IMR-90 (cell line): ENCODE data around the gene AP4S1. TPM values are rescaled to one million over a fixed set of nuclear protein-coding genes. Genes with fewer than 3 reads are reported as not detected.

Experiments
- ATAC-seq: fragments of 200-7000 bp; cut with Tn5 transposase; 2 replicates; pipeline ENCODE4 v1.9.1; 2020; ENCODE audit warnings: low read depth, mild to moderate bottlenecking, moderate library complexity
- BruUV-seq: library from RNA; stranded (reverse); fragments of 400-500 nt; replicated peaks from 2 replicates; lab custom pipeline; 2021; lab: Mats Ljungman, UMichigan
- CTCF ChIA-PET: fragments of 300-600 bp; formaldehyde crosslinking; extraction: SDS; loops from one replicate; lab custom pipeline; 2021; ENCODE audit warnings: antibody characterized with exemption; lab: Yijun Ruan, JAX
- POLR2A ChIA-PET: fragments of 300-600 bp; sonication (Branson Sonifier 250); formaldehyde crosslinking; loops from one replicate; lab custom pipeline; 2022; ENCODE audit warnings: antibody characterized with exemption; ENCODE audit not compliant: unreplicated experiment; lab: Charles Lee
- DNase-seq: peaks from one replicate; pipeline ENCODE4 v3.0.0; 2013
- H2AFZ ChIP-seq: replicated peaks from 2 replicates; pipeline ENCODE3; 2013; ENCODE audit warnings: low read length, mild to moderate bottlenecking; ENCODE audit not compliant: poor library complexity
- H2AK5ac ChIP-seq: 2 replicates; pipeline ENCODE4 v1.6.1; 2013; ENCODE audit warnings: low read depth, low read length, inconsistent platforms
- H2AK9ac ChIP-seq: replicated peaks from 2 replicates; pipeline ENCODE3; 2013; ENCODE audit warnings: mild to moderate bottlenecking, low read depth, low read length, moderate library complexity; ENCODE audit not compliant: poor library complexity
- H2BK120ac ChIP-seq: 2 replicates; pipeline ENCODE4 v1.6.1; 2013; ENCODE audit warnings: low read depth, low read length, inconsistent platforms
- H2BK15ac ChIP-seq: 3 replicates; pipeline ENCODE4 v1.6.1; 2013; ENCODE audit warnings: low read depth, low read length, inconsistent platforms
- H2BK20ac ChIP-seq: 2 replicates; pipeline ENCODE4 v1.6.1; 2013; ENCODE audit warnings: low read depth, mild to moderate bottlenecking, inconsistent platforms, low read length, moderate library complexity
- H2BK5ac ChIP-seq: 2 replicates; pipeline ENCODE4 v1.6.1; 2013; ENCODE audit warnings: mild to moderate bottlenecking, low read depth, low read length, inconsistent platforms; ENCODE audit not compliant: poor library complexity, severe bottlenecking
- H3K14ac ChIP-seq: replicated peaks from 2 replicates; pipeline ENCODE4 v1.6.1; 2013; ENCODE audit warnings: low read depth, low read length, inconsistent platforms
- H3K18ac ChIP-seq: 2 replicates; pipeline ENCODE4 v1.6.1; 2013; ENCODE audit warnings: low read depth, low read length, control low read depth
- H3K23ac ChIP-seq: 2 replicates; pipeline ENCODE4 v1.6.1; 2013; ENCODE audit warnings: low read depth, low read length, inconsistent platforms
- H3K27ac ChIP-seq: 2 replicates; pipeline ENCODE4 v1.5.1; 2013; ENCODE audit warnings: mild to moderate bottlenecking, control low read depth, low read length; ENCODE audit not compliant: insufficient read depth
- H3K27me3 ChIP-seq: 2 replicates; pipeline ENCODE4 v1.6.1; 2013; ENCODE audit warnings: low read length; ENCODE audit not compliant: control insufficient read depth, insufficient read depth
- H3K36me3 ChIP-seq: 2 replicates; pipeline ENCODE4 v1.6.1; 2013; ENCODE audit warnings: low read length, mixed read lengths; ENCODE audit not compliant: control insufficient read depth, insufficient read depth
- H3K4ac ChIP-seq: 2 replicates; pipeline ENCODE4 v1.6.1; 2013; ENCODE audit warnings: low read depth, low read length, inconsistent platforms
- H3K4me1 ChIP-seq: 2 replicates; pipeline ENCODE4 v1.6.1; 2013; ENCODE audit warnings: low read length, mixed read lengths; ENCODE audit not compliant: control insufficient read depth, insufficient read depth
- H3K4me2 ChIP-seq: 2 replicates; pipeline ENCODE4 v1.6.1; 2013; ENCODE audit warnings: low read depth, mild to moderate bottlenecking, control low read depth, low read length, moderate library complexity
- H3K4me3 ChIP-seq: 2 replicates; pipeline ENCODE4 v1.5.1; 2013; ENCODE audit warnings: low read depth, mild to moderate bottlenecking, control low read depth, low read length, moderate library complexity; ENCODE audit not compliant: insufficient read depth
- H3K56ac ChIP-seq: 2 replicates; pipeline ENCODE4 v1.6.1; 2013; ENCODE audit warnings: low read length, inconsistent platforms; ENCODE audit not compliant: insufficient read depth; ENCODE audit errors: extremely low read depth
- H3K79me1 ChIP-seq, 2 experiments: 2 replicates each; pipeline ENCODE4 v1.6.1; 2013; ENCODE audit warnings: low read length in 2 of 2, inconsistent platforms in 1 of 2, low read depth in 1 of 2
- H3K9ac ChIP-seq: 2 replicates; pipeline ENCODE4 v1.6.1; 2013; ENCODE audit warnings: low read depth, low read length, control low read depth
- H3K9me1 ChIP-seq: 2 replicates; pipeline ENCODE4 v1.6.1; 2013; ENCODE audit warnings: low read length, inconsistent platforms; ENCODE audit not compliant: insufficient read depth
- H3K9me3 ChIP-seq: 2 replicates; pipeline ENCODE4 v1.6.1; 2013; ENCODE audit warnings: low read length; ENCODE audit not compliant: control insufficient read depth, insufficient read depth
- H4K20me1 ChIP-seq: 2 replicates; pipeline ENCODE4 v1.6.1; 2013; ENCODE audit warnings: low read length, inconsistent platforms; ENCODE audit not compliant: insufficient read depth
- H4K5ac ChIP-seq: 2 replicates; pipeline ENCODE4 v1.6.1; 2013; ENCODE audit warnings: mild to moderate bottlenecking, low read depth, low read length, control low read depth
- H4K8ac ChIP-seq, 2 experiments: 2 replicates each; pipeline ENCODE4 v1.6.1; 2013; ENCODE audit warnings: low read depth in 2 of 2, low read length in 2 of 2, control low read depth in 1 of 2, inconsistent platforms in 1 of 2
- H4K91ac ChIP-seq: 2 replicates; pipeline ENCODE4 v1.6.1; 2013; ENCODE audit warnings: low read depth, low read length, inconsistent platforms; ENCODE audit not compliant: insufficient read depth
- CEBPB ChIP-seq: IDR thresholded peaks from 2 replicates; pipeline ENCODE4 v1.6.1; 2012; ENCODE audit warnings: low read depth, low read length, improper control_type of control experiment
- MAZ ChIP-seq: IDR thresholded peaks from 2 replicates; pipeline ENCODE4 v1.6.1; 2012; ENCODE audit warnings: low read depth, mild to moderate bottlenecking, low read length, improper control_type of control experiment, moderate library complexity, borderline replicate concordance
- MXI1 ChIP-seq: IDR thresholded peaks from 2 replicates; pipeline ENCODE4 v1.6.1; 2012; ENCODE audit warnings: low read depth, mild to moderate bottlenecking, low read length, moderate library complexity, borderline replicate concordance
- NFE2L2 ChIP-seq: fragments of 150-350 bp; IDR thresholded peaks from 2 replicates; pipeline ENCODE4 v1.6.1; 2016; ENCODE audit warnings: low read depth, mild to moderate bottlenecking, low read length
- POLR2A ChIP-seq: IDR thresholded peaks from 2 replicates; pipeline ENCODE4 v1.6.1; 2012; ENCODE audit warnings: mild to moderate bottlenecking, low read depth, low read length
- RAD21 ChIP-seq: IDR thresholded peaks from 2 replicates; pipeline ENCODE4 v1.6.1; 2012; ENCODE audit warnings: low read length, improper control_type of control experiment
- WGBS, 2 experiments: methylation state at CpG; one replicate each; pipeline versions ENCODE4 v1.1.5 to v1.1.7; 2013; ENCODE audit warnings: missing lambda C conversion rate in 2 of 2; ENCODE audit not compliant: insufficient read length in 1 of 2; ENCODE audit errors: extremely low coverage in 2 of 2; 5-methylcytosine and 5-hydroxymethylcytosine counted together
- dilution Hi-C: fragments of 300-500 bp; cut with HindIII; formaldehyde crosslinking; loops from one replicate; pipeline ENCODE4 v1.14.3; 2018; ENCODE audit warnings: low sequenced_read_pairs; ENCODE audit not compliant: unreplicated experiment
- in situ Hi-C: fragments of 300-500 bp; cut with MboI; formaldehyde crosslinking; loops from 3 replicates; pipeline ENCODE4 v1.14.3; 2019; ENCODE audit warnings: low sequenced_read_pairs, inconsistent platforms, mixed read lengths
- intact Hi-C: fragments of 100-400 bp; cut with micrococcal nuclease; formaldehyde crosslinking; loops from 2 replicates; pipeline ENCODE4 v1.10.0; 2022
- polyA plus RNA-seq, 3 experiments: library from polyadenylated mRNA; depleted of rRNA; stranded (reverse); fragments of >200 nt; gene quantifications; 2 replicates each; pipeline ENCODE4 v1.2.3, GENCODE V29; 2012; ENCODE audit warnings: low replicate concordance in 1 of 3
- total RNA-seq: library from RNA; depleted of rRNA; stranded (reverse); fragments of >200 nt; gene quantifications from 2 replicates; pipeline ENCODE4 v1.2.3, GENCODE V29; 2012

Gene AP4S1
- total and polyA plus RNA-seq, 2 of the 4 experiments (the other 2 are of a cell fraction) = 2.7 to 4.5 TPM

- in situ Hi-C loops = no loop called here
These were observed 1.2 kb downstream of the AP4S1 start for GRCh38 chr14:31026450-31027235.

More at GRCh38 chr14:31026450-31027235, 1.2 kb downstream of the AP4S1 start:
- 0% methylated on average over 27 of the region's 48 CpGs; no CpG with 5 or more reads in 1 of the 2 experiments for WGBS, 2 experiments
- H2BK5ac ChIP-seq = peak overlapping the region; percentile 46
- peaks cover 27% of the 10 kb centered on the region; the same call in 1 of the 2 replicates for H4K20me1 ChIP-seq
- H2BK20ac ChIP-seq = peak overlapping the region; percentile 12; the same call in 1 of the 2 replicates
- peak overlapping the region; percentile 15; the same call in 1 of the 3 replicates for H2BK15ac ChIP-seq
- H4K5ac ChIP-seq = peak overlapping the region; percentile 19
- peak overlapping the region; percentile 99 for H3K27ac ChIP-seq
- POLR2A ChIA-PET = interaction anchor here (0.5 to 0.9 kb wide), 7 partner anchors 12 to 271 kb away, joined by 3 to 10 read pairs (median 3); no protein-coding TSS in a partner anchor
- no peaks in the 10 kb centered on the region for H3K27me3 ChIP-seq
- DNase-seq (peak; percentile 97), ATAC-seq (peak; percentile 96)
- H4K91ac ChIP-seq = peak overlapping the region; percentile 67
- H3K9me1 ChIP-seq = no peaks in the 10 kb centered on the region
- peak overlapping the region; percentile 97 for H3K4me3 ChIP-seq
- TF ChIP-seq RAD21 (peak; percentile 10; the same call in 1 of the 2 replicates), MAZ (peak; percentile 49; the same call in 1 of the 2 replicates), NFE2L2 (peak; percentile 13; the same call in 1 of the 2 replicates), POLR2A (peak; percentile 67), MXI1 (peak; percentile 63; the same call in 1 of the 2 replicates), CEBPB (no peak)
- H3K79me1 ChIP-seq = peaks cover 11 to 39% of the 10 kb centered on the region in 2 experiments; a peak in 3 of 4 replicates
- H3K36me3 ChIP-seq = no peaks in the 10 kb centered on the region
- peak overlapping the region; percentile 13 to 76 for H4K8ac ChIP-seq
- H2AK5ac ChIP-seq = no peak overlapping the region
- peak overlapping the region; percentile 88 for H2AFZ ChIP-seq
- peak overlapping the region; percentile 74 for H3K4ac ChIP-seq
- H2AK9ac ChIP-seq = peak overlapping the region; percentile 80
- H3K23ac ChIP-seq = peak overlapping the region; percentile 47; the same call in 1 of the 2 replicates
- H3K4me2 ChIP-seq = peak overlapping the region; percentile 48
- H3K18ac ChIP-seq = peak overlapping the region; percentile 17
- dilution Hi-C loops = no loop called here
- H3K14ac ChIP-seq = peak overlapping the region; percentile 88
- peak overlapping the region; percentile 65 for H3K9ac ChIP-seq
- CTCF ChIA-PET = interaction anchor here (0.5 to 0.6 kb wide), 2 partner anchors 80 to 300 kb away, joined by 3 to 4 read pairs; no protein-coding TSS in a partner anchor
- BruUV-seq = no TSS peak
- no peaks in the 10 kb centered on the region for H3K4me1 ChIP-seq
- intact Hi-C loops = loop anchor here (2.0 kb wide), 2 partner anchors 32 to 64 kb away; no protein-coding TSS in a partner anchor
- no peaks in the 10 kb centered on the region for H3K9me3 ChIP-seq
- peak overlapping the region; percentile 78 for H2BK120ac ChIP-seq
- peak overlapping the region; percentile 76 for H3K56ac ChIP-seq
